ENCODE measurements around the gene STRADA. TPM values are rescaled to one million over a fixed set of nuclear protein-coding genes. Genes with fewer than 3 reads are reported as not detected.

The STRADA gene
- total and polyA plus RNA-seq, 9 of the 15 experiments (the other 6 are each of a cell fraction or from before 2014, with no cell fraction given): 6.6 to 33.0 (median 20.5) TPM

DNA sequence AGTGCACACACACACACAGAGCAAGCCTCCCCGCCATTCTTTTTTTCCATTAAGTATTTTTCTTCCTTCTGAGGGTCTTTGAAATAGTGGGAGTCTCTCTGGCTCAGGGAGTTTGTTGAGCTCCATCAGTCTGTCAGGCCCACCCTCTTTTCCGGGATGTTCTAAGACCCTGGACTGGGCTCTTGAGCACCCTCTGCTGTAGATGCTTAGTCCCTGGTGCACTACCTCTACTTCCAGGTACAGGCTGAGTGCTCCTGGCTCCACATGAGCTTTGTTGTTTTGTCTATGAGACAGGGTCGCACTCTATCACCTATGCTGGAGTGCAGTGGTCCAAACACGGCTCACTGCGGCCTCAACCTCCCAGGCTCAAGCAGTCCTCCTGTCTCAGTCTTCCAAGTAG lies 62.4 kb downstream of the STRADA start:
- intact Hi-C loops (cut with micrococcal nuclease) (no loop called here), in situ Hi-C loops (cut with MboI) (no loop called here)
- H3K4me3 ChIP-seq: no peak overlapping the region
- WGBS (ENCODE audit: insufficient coverage, low coverage, missing lambda C conversion rate): 65% methylated on average over 5 of the region's 5 CpGs
- POLR2A ChIA-PET: interaction anchor here (0.7 kb wide), 1 partner anchor 254 kb away, joined by 3 read pairs; no protein-coding TSS in a partner anchor
- H3K9me3 ChIP-seq (replicated peaks; ENCODE audit: control insufficient read depth, insufficient read depth, low read depth, low read length): no peaks in the 10 kb centered on the region
- H3K4me2 ChIP-seq (ENCODE audit: insufficient read depth, low read length): no peak overlapping the region
- peaks cover 10 to 24% of the 10 kb centered on the region in 2 experiments for H3K4me1 ChIP-seq (replicated peaks in 1 of 2; ENCODE audit: control insufficient read depth in 2 of 2, insufficient read depth in 2 of 2, low read length in 2 of 2)
- no peaks in the 10 kb centered on the region for H3K79me2 ChIP-seq (ENCODE audit: control insufficient read depth, insufficient read depth, low read length)
- no TSS peak for BruUV-seq (replicated peaks)
- DNase-seq (ENCODE audit: extremely low read depth in 1 of 4, low spot score in 3 of 4) (peak in 1 of 4 experiments; percentile 29), ATAC-seq (peak; percentile 44), FAIRE-seq (no peak)
- no peak overlapping the region for H3K27ac ChIP-seq (ENCODE audit: extremely low read depth, low read depth, low read length)
- peaks cover 24% of the 10 kb centered on the region; the same call in 2 of the 3 replicates for H3K36me3 ChIP-seq (ENCODE audit: control insufficient read depth, insufficient read depth, low read length)
- no peaks in the 10 kb centered on the region for H3K9me1 ChIP-seq (ENCODE audit: control insufficient read depth, insufficient read depth, low read length)
- no peak overlapping the region for H3K9ac ChIP-seq (ENCODE audit: insufficient read depth in 1 of 2, low read depth in 2 of 2, low read length in 2 of 2)
- CTCF ChIA-PET (ENCODE audit: low intra/inter-chr PET ratio): no interaction called here
- H2AFZ ChIP-seq (ENCODE audit: low read depth, low read length): no peak overlapping the region
- no peaks in the 10 kb centered on the region for H3K27me3 ChIP-seq (ENCODE audit: control insufficient read depth in 2 of 2, insufficient read depth in 2 of 2, low read length in 2 of 2)
- TF ChIP-seq, protein P1, sequence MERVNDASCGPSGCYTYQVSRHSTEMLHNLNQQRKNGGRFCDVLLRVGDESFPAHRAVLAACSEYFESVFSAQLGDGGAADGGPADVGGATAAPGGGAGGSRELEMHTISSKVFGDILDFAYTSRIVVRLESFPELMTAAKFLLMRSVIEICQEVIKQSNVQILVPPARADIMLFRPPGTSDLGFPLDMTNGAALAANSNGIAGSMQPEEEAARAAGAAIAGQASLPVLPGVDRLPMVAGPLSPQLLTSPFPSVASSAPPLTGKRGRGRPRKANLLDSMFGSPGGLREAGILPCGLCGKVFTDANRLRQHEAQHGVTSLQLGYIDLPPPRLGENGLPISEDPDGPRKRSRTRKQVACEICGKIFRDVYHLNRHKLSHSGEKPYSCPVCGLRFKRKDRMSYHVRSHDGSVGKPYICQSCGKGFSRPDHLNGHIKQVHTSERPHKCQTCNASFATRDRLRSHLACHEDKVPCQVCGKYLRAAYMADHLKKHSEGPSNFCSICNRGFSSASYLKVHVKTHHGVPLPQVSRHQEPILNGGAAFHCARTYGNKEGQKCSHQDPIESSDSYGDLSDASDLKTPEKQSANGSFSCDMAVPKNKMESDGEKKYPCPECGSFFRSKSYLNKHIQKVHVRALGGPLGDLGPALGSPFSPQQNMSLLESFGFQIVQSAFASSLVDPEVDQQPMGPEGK (CRISPR knock-in tag; IDR thresholded peaks at IDR 0.05; ENCODE audit: borderline replicate concordance): no peak
- TF ChIP-seq, protein P2, sequence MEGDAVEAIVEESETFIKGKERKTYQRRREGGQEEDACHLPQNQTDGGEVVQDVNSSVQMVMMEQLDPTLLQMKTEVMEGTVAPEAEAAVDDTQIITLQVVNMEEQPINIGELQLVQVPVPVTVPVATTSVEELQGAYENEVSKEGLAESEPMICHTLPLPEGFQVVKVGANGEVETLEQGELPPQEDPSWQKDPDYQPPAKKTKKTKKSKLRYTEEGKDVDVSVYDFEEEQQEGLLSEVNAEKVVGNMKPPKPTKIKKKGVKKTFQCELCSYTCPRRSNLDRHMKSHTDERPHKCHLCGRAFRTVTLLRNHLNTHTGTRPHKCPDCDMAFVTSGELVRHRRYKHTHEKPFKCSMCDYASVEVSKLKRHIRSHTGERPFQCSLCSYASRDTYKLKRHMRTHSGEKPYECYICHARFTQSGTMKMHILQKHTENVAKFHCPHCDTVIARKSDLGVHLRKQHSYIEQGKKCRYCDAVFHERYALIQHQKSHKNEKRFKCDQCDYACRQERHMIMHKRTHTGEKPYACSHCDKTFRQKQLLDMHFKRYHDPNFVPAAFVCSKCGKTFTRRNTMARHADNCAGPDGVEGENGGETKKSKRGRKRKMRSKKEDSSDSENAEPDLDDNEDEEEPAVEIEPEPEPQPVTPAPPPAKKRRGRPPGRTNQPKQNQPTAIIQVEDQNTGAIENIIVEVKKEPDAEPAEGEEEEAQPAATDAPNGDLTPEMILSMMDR (IDR thresholded peaks at IDR 0.05 in 2 of 3, conservative IDR thresholded peaks at IDR 0.05 in 1 of 3; ENCODE audit: insufficient read depth in 2 of 3, low read depth in 1 of 3, low read length in 3 of 3): peak; percentile 36 to 44 (median 41); a peak in 5 of 6 replicates
- TF ChIP-seq ZNF3 (CRISPR knock-in tag; IDR thresholded peaks at IDR 0.05) (no peak), HLTF (IDR thresholded peaks at IDR 0.05) (no peak), JUNB (CRISPR knock-in tag; conservative IDR thresholded peaks at IDR 0.05) (no peak), RAD21 (CRISPR knock-in tag; conservative IDR thresholded peaks at IDR 0.05 in 1 of 2, IDR thresholded peaks at IDR 0.05 in 1 of 2) (peak in 1 of 2 experiments; percentile 40; a peak in 2 of 4 replicates)
- H4K20me1 ChIP-seq (replicated peaks; ENCODE audit: control insufficient read depth, insufficient read depth, low read length): no peaks in the 10 kb centered on the region

Data from K562 (cell line).